Neural cell (in vitro differentiated cells): Measurements from ENCODE around the gene EEF1A1. TPM values are rescaled to one million over a fixed set of nuclear protein-coding genes. Genes with fewer than 3 reads are reported as not detected.

Experiments used
- H2AFZ ChIP-seq: fragments of 200-600, 300-800 bp; sonication (generic), shearing (Covaris generic); 2 replicates; pipeline ENCODE4 v1.6.0; 2014; ENCODE audit warnings: low read depth, mild to moderate bottlenecking, antibody characterized with exemption, low read length, moderate library complexity
- H3F3A ChIP-seq: fragments of 200-600 bp; shearing (Covaris generic); 2 replicates; pipeline ENCODE4 v1.6.1; 2016; ENCODE audit warnings: mild to moderate bottlenecking, moderate library complexity, mixed read lengths, antibody characterized with exemption, low read length; ENCODE audit not compliant: insufficient read depth, poor library complexity, severe bottlenecking
- H3K27ac ChIP-seq: fragments of 200-600, 300-800 bp; sonication (generic), shearing (Covaris generic); 2 replicates; pipeline ENCODE4 v1.5.1; 2014; ENCODE audit warnings: mild to moderate bottlenecking, low read length, moderate library complexity
- H3K27me3 ChIP-seq: fragments of 300-800, 200-600 bp; sonication (generic), shearing (Covaris generic); 2 replicates; pipeline ENCODE4 v1.6.0; 2014; ENCODE audit warnings: mild to moderate bottlenecking, low read depth, low read length, moderate library complexity; ENCODE audit not compliant: insufficient read depth
- H3K36me3 ChIP-seq: fragments of 300-800, 200-600 bp; sonication (generic), shearing (Covaris generic); 2 replicates; pipeline ENCODE4 v1.5.1; 2014; ENCODE audit warnings: mild to moderate bottlenecking, antibody characterized with exemption, low read length, moderate library complexity; ENCODE audit not compliant: insufficient read depth
- H3K4me2 ChIP-seq: fragments of 300-800, 200-600 bp; sonication (generic), shearing (Covaris generic); 2 replicates; pipeline ENCODE4 v1.6.0; 2014; ENCODE audit warnings: mild to moderate bottlenecking, low read length
- H3K4me3 ChIP-seq: fragments of 300-800, 200-600 bp; sonication (generic), shearing (Covaris generic); 2 replicates; pipeline ENCODE4 v1.5.1; 2014; ENCODE audit warnings: mild to moderate bottlenecking, low read length, moderate library complexity
- H3K79me2 ChIP-seq: fragments of 200-600 bp; shearing (Covaris generic); replicated peaks from 2 replicates; pipeline ENCODE4 v1.6.0; 2014; ENCODE audit warnings: mild to moderate bottlenecking, low read length, moderate library complexity; ENCODE audit not compliant: insufficient read depth
- H3K9ac ChIP-seq: fragments of 300-800, 200-600 bp; sonication (generic), shearing (Covaris generic); 2 replicates; pipeline ENCODE4 v1.6.1; 2016; ENCODE audit warnings: mild to moderate bottlenecking, low read length, mixed read lengths
- H3K9me2 ChIP-seq: fragments of 200-600 bp; shearing (Covaris generic); 2 replicates; pipeline ENCODE4 v1.6.1; 2016; ENCODE audit warnings: mild to moderate bottlenecking, low read length, mixed read lengths; ENCODE audit not compliant: insufficient read depth
- H3K9me3 ChIP-seq: fragments of 200-600, 300-800 bp; sonication (generic), shearing (Covaris generic); 2 replicates; pipeline ENCODE4 v1.6.1; 2016; ENCODE audit warnings: mild to moderate bottlenecking, mixed run types, low read length, moderate library complexity, mixed read lengths
- H4K20me1 ChIP-seq: fragments of 200-600 bp; shearing (Covaris generic); 2 replicates; pipeline ENCODE4 v1.6.1; 2016; ENCODE audit warnings: mild to moderate bottlenecking, mixed run types; ENCODE audit not compliant: insufficient read depth
- EP300 ChIP-seq: fragments of 450-650 bp; conservative IDR thresholded peaks from 2 replicates; pipeline ENCODE4 v1.6.1; 2014; ENCODE audit warnings: antibody characterized with exemption, mild to moderate bottlenecking, moderate library complexity; ENCODE audit not compliant: poor library complexity, severe bottlenecking
- EZH2 ChIP-seq: fragments of 200-600, 300-800 bp; shearing (Covaris generic), sonication (generic); IDR thresholded peaks from 2 replicates; pipeline ENCODE4 v1.6.1; 2014; ENCODE audit warnings: antibody characterized with exemption, low read length, borderline replicate concordance, mild to moderate bottlenecking; ENCODE audit not compliant: insufficient read depth, poor library complexity, severe bottlenecking
- MXI1 ChIP-seq: fragments of 450-650 bp; conservative IDR thresholded peaks from 2 replicates; pipeline ENCODE4 v1.6.1; 2014; ENCODE audit warnings: antibody characterized with exemption, mild to moderate bottlenecking; ENCODE audit not compliant: poor library complexity, severe bottlenecking
- POLR2AphosphoS5 ChIP-seq: IDR thresholded peaks from 2 replicates; pipeline ENCODE4 v1.6.1; 2012
- RAD21 ChIP-seq: fragments of 450-650 bp; conservative IDR thresholded peaks from 2 replicates; pipeline ENCODE4 v1.6.1; 2014; ENCODE audit warnings: antibody characterized with exemption, mild to moderate bottlenecking, moderate library complexity
- SMC3 ChIP-seq: fragments of 450-650 bp; conservative IDR thresholded peaks from 2 replicates; pipeline ENCODE4 v1.6.1; 2014; ENCODE audit warnings: antibody characterized with exemption, mild to moderate bottlenecking, moderate library complexity; ENCODE audit not compliant: poor library complexity
- TAF1 ChIP-seq: IDR thresholded peaks from 2 replicates; pipeline ENCODE4 v1.6.1; 2012; ENCODE audit warnings: low read depth
- polyA plus RNA-seq: library from polyadenylated mRNA; depleted of rRNA; stranded (reverse); fragments of >200 nt; gene quantifications from 2 replicates; pipeline ENCODE4 v1.2.3, GENCODE V29; 2014
- TF ChIP-seq, protein P1 (sequence below): fragments of 450-650 bp; IDR thresholded peaks from 2 replicates; pipeline ENCODE4 v1.5.1; 2014; ENCODE audit warnings: antibody characterized with exemption, mild to moderate bottlenecking, moderate library complexity; ENCODE audit not compliant: poor library complexity, severe bottlenecking
- TF ChIP-seq, protein P2 (sequence below): IDR thresholded peaks from 2 replicates; pipeline ENCODE4 v1.6.1; 2012; ENCODE audit warnings: borderline replicate concordance

EEF1A1 gene
- polyA plus RNA-seq, 1 donor from 2014 or later: 10,705 TPM

DNA sequence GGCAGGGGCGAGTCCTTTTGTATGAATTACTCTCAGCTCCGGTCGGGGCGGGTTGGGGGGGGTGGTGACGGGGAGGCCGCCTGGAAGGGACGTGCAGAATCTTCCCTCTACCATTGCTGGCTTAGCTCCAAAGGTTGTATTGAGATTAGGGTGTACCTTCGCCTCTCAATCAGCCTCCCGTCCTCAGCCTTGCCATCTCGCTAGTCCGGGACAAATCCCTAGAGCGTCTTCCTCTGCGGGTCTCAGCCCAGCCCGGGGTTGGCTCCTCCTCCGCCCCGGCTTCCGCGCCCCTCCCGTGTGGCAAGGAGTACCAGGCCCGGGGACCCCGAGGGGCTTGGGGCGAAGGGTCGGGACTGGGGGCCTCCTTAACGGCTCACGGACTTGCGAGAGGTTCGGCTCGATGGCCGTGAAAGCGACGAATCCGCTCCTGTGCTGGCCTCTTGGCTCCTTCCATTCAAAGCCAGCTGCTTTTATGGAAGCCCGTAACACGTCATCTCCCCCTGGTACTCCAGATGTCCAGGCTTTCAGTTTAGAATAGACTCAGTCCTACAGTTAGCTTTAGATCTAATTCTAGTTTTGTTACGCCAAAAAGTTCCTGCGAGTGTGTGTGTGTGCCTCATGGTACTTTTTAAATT is 636 bp upstream of the EEF1A1 start:
- Histone ChIP-seq H3F3A (peaks cover 8% of the 10 kb centered on the region), H4K20me1 (peaks cover 9% of the 10 kb centered on the region), H3K9ac (peak overlapping the region; percentile 99), H2AFZ (peak overlapping the region; percentile 96), H3K27ac (peak overlapping the region; percentile 100), H3K36me3 (no peaks in the 10 kb centered on the region), H3K9me2 (no peaks in the 10 kb centered on the region), H3K27me3 (no peaks in the 10 kb centered on the region), H3K9me3 (no peaks in the 10 kb centered on the region), H3K79me2 (peaks cover 18% of the 10 kb centered on the region), H3K4me2 (peak overlapping the region; percentile 46), H3K4me3 (peak overlapping the region; percentile 98)
- no peak for TF ChIP-seq SMC3
- TF ChIP-seq POLR2AphosphoS5: peak; percentile 78
- TF ChIP-seq, protein P1, sequence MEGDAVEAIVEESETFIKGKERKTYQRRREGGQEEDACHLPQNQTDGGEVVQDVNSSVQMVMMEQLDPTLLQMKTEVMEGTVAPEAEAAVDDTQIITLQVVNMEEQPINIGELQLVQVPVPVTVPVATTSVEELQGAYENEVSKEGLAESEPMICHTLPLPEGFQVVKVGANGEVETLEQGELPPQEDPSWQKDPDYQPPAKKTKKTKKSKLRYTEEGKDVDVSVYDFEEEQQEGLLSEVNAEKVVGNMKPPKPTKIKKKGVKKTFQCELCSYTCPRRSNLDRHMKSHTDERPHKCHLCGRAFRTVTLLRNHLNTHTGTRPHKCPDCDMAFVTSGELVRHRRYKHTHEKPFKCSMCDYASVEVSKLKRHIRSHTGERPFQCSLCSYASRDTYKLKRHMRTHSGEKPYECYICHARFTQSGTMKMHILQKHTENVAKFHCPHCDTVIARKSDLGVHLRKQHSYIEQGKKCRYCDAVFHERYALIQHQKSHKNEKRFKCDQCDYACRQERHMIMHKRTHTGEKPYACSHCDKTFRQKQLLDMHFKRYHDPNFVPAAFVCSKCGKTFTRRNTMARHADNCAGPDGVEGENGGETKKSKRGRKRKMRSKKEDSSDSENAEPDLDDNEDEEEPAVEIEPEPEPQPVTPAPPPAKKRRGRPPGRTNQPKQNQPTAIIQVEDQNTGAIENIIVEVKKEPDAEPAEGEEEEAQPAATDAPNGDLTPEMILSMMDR: no peak
- TF ChIP-seq EP300: no peak
- TF ChIP-seq, protein P2, sequence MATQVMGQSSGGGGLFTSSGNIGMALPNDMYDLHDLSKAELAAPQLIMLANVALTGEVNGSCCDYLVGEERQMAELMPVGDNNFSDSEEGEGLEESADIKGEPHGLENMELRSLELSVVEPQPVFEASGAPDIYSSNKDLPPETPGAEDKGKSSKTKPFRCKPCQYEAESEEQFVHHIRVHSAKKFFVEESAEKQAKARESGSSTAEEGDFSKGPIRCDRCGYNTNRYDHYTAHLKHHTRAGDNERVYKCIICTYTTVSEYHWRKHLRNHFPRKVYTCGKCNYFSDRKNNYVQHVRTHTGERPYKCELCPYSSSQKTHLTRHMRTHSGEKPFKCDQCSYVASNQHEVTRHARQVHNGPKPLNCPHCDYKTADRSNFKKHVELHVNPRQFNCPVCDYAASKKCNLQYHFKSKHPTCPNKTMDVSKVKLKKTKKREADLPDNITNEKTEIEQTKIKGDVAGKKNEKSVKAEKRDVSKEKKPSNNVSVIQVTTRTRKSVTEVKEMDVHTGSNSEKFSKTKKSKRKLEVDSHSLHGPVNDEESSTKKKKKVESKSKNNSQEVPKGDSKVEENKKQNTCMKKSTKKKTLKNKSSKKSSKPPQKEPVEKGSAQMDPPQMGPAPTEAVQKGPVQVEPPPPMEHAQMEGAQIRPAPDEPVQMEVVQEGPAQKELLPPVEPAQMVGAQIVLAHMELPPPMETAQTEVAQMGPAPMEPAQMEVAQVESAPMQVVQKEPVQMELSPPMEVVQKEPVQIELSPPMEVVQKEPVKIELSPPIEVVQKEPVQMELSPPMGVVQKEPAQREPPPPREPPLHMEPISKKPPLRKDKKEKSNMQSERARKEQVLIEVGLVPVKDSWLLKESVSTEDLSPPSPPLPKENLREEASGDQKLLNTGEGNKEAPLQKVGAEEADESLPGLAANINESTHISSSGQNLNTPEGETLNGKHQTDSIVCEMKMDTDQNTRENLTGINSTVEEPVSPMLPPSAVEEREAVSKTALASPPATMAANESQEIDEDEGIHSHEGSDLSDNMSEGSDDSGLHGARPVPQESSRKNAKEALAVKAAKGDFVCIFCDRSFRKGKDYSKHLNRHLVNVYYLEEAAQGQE: peak; percentile 86
- no peak for TF ChIP-seq EZH2
- no peak for TF ChIP-seq MXI1
- TF ChIP-seq RAD21: no peak
- peak; percentile 59 for TF ChIP-seq TAF1

DNA sequence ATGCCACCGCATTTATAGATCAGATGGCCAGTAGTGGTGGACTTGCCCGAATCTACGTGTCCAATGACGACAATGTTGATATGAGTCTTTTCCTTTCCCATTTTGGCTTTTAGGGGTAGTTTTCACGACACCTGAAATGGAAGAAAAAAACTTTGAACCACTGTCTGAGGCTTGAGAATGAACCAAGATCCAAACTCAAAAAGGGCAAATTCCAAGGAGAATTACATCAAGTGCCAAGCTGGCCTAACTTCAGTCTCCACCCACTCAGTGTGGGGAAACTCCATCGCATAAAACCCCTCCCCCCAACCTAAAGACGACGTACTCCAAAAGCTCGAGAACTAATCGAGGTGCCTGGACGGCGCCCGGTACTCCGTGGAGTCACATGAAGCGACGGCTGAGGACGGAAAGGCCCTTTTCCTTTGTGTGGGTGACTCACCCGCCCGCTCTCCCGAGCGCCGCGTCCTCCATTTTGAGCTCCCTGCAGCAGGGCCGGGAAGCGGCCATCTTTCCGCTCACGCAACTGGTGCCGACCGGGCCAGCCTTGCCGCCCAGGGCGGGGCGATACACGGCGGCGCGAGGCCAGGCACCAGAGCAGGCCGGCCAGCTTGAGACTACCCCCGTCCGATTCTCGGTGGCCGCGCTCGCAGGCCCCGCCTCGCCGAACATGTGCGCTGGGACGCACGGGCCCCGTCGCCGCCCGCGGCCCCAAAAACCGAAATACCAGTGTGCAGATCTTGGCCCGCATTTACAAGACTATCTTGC is 725 bp downstream of the EEF1A1 start:
- peak overlapping the region; percentile 99 for H3K9ac ChIP-seq
- H3K9me3 ChIP-seq: no peaks in the 10 kb centered on the region
- peak overlapping the region; percentile 100 for H3K4me2 ChIP-seq
- H3K9me2 ChIP-seq: no peaks in the 10 kb centered on the region
- peak overlapping the region; percentile 98 for H3K4me3 ChIP-seq
- H3K27ac ChIP-seq: peak overlapping the region; percentile 97
- no peaks in the 10 kb centered on the region for H3K36me3 ChIP-seq
- no peaks in the 10 kb centered on the region for H3K27me3 ChIP-seq
- peaks cover 18% of the 10 kb centered on the region for H3K79me2 ChIP-seq
- H3F3A ChIP-seq: peaks cover 8% of the 10 kb centered on the region
- H2AFZ ChIP-seq: peak overlapping the region; percentile 27
- H4K20me1 ChIP-seq: peaks cover 19% of the 10 kb centered on the region
- TF ChIP-seq EP300 (no peak), SMC3 (no peak), EZH2 (no peak), TAF1 (no peak), MXI1 (no peak), POLR2AphosphoS5 (no peak), RAD21 (no peak)
- TF ChIP-seq, protein P1: no peak
- TF ChIP-seq, protein P2: no peak
